Fibroblast of skin of right quadriceps (primary cell): ENCODE data around the gene DMD.
"Not testable (repeated sequence)": the region's sequence is repeated elsewhere in the genome, so short reads cannot be mapped to it uniquely, and the experiment has no call there.

Experiments used
- DNase-seq: peaks from one replicate; pipeline ENCODE4 v3.0.0-alpha.2; 2013

DMD gene

GRCh38 chrX:31483336-31483735, 1728.0 kb downstream of the DMD start:
- peak; percentile 45 for DNase-seq

- DNase-seq: no peak
Observed at GRCh38 chrX:31480696-31481095, 1730.7 kb downstream of the DMD start.

GRCh38 chrX:31471229-31471628, 1740.1 kb downstream of the DMD start:
- DNase-seq: no peak

GRCh38 chrX:31470753-31471152, 1740.6 kb downstream of the DMD start:
- DNase-seq: not testable (repeated sequence)

- DNase-seq: no peak
Observed at GRCh38 chrX:31464306-31464915, 1746.9 kb downstream of the DMD start.

GRCh38 chrX:31461266-31461665, 1750.1 kb downstream of the DMD start:
- no peak for DNase-seq

- peak; percentile 23 for DNase-seq
Observed at GRCh38 chrX:31459361-31459760, 1752.0 kb downstream of the DMD start.

- DNase-seq: peak; percentile 28
Observed at GRCh38 chrX:31449965-31450364, 1761.4 kb downstream of the DMD start.

GRCh38 chrX:31449081-31449480, 1762.3 kb downstream of the DMD start:
- no peak for DNase-seq

- DNase-seq: no peak
Observed at GRCh38 chrX:31445542-31445941, 1765.8 kb downstream of the DMD start.

- DNase-seq: no peak
Observed at GRCh38 chrX:31443654-31444053, 1767.7 kb downstream of the DMD start.

- DNase-seq: no peak
Observed at GRCh38 chrX:31440546-31440945, 1770.8 kb downstream of the DMD start.

GRCh38 chrX:31436424-31436823, 1774.9 kb downstream of the DMD start:
- DNase-seq: no peak

- peak; percentile 47 for DNase-seq
Observed at GRCh38 chrX:31435592-31435991, 1775.8 kb downstream of the DMD start.

GRCh38 chrX:31433856-31434255, 1777.5 kb downstream of the DMD start:
- DNase-seq: no peak

- no peak for DNase-seq
Observed at GRCh38 chrX:31429915-31430314, 1781.4 kb downstream of the DMD start.

- peak; percentile 65 for DNase-seq
Observed at GRCh38 chrX:31423609-31424189, 1787.7 kb downstream of the DMD start.

GRCh38 chrX:31421441-31421840, 1789.9 kb downstream of the DMD start:
- no peak for DNase-seq

- DNase-seq: peak; percentile 8
Observed at GRCh38 chrX:31420711-31421151, 1790.6 kb downstream of the DMD start.

- DNase-seq: no peak
Observed at GRCh38 chrX:31420302-31420701, 1791.0 kb downstream of the DMD start.

- peak; percentile 63 for DNase-seq
Observed at GRCh38 chrX:31397119-31397518, 1814.2 kb downstream of the DMD start.

- DNase-seq: peak; percentile 20
Observed at GRCh38 chrX:31392513-31392912, 1818.8 kb downstream of the DMD start.

GRCh38 chrX:31388946-31389345, 1822.4 kb downstream of the DMD start:
- no peak for DNase-seq

GRCh38 chrX:31384471-31384870, 1826.9 kb downstream of the DMD start:
- DNase-seq: no peak

- DNase-seq: no peak
Observed at GRCh38 chrX:31383991-31384390, 1827.4 kb downstream of the DMD start.
